Muscle layer of colon (tissue), 2 donors: ENCODE measurements around the gene TYR.
"Not testable (repeated sequence)": the region's sequence is repeated elsewhere in the genome, so short reads cannot be mapped to it uniquely, and the experiment has no call there.

ENCODE experiments used
- H3K27ac ChIP-seq: one replicate; pipeline ENCODE4 v1.7.0; 2013; ENCODE audit warnings: low read depth, mild to moderate bottlenecking, low read length, moderate library complexity
- H3K27me3 ChIP-seq, 2 donors: one replicate each; pipeline ENCODE4 v1.7.0; 2013; ENCODE audit warnings: low read length in 2 of 2, mild to moderate bottlenecking in 2 of 2; ENCODE audit not compliant: insufficient read depth in 2 of 2, control insufficient read depth in 1 of 2
- H3K36me3 ChIP-seq: one replicate; pipeline ENCODE4 v1.7.0; 2013; ENCODE audit warnings: mild to moderate bottlenecking, low read length; ENCODE audit not compliant: insufficient read depth
- H3K4me1 ChIP-seq: one replicate; pipeline ENCODE4 v1.7.0; 2013; ENCODE audit warnings: mild to moderate bottlenecking, low read length; ENCODE audit not compliant: insufficient read depth
- H3K4me3 ChIP-seq, 2 donors: one replicate each; pipeline ENCODE4 v1.7.0; 2013; ENCODE audit warnings: low read length in 2 of 2, low read depth in 1 of 2, mild to moderate bottlenecking in 1 of 2, moderate library complexity in 1 of 2
- H3K9ac ChIP-seq: one replicate; pipeline ENCODE4 v1.7.0; 2013; ENCODE audit warnings: low read length
- H3K9me3 ChIP-seq: one replicate; pipeline ENCODE4 v1.7.0; 2013; ENCODE audit warnings: mild to moderate bottlenecking, low read length
- donor health status: abdominal sarcoma.
- donor health status: Adenocarcinoma of cecum.

Gene TYR

GRCh38 chr11:89321401-89321800, 143.7 kb downstream of the TYR start:
- H3K9ac ChIP-seq = no peak overlapping the region
- H3K27me3 ChIP-seq = no peaks in the 10 kb centered on the region
- H3K4me3 ChIP-seq = no peak overlapping the region
- H3K4me1 ChIP-seq = no peaks in the 10 kb centered on the region
- no peak overlapping the region for H3K27ac ChIP-seq
- no peaks in the 10 kb centered on the region for H3K36me3 ChIP-seq
- H3K9me3 ChIP-seq = no peaks in the 10 kb centered on the region

DNA sequence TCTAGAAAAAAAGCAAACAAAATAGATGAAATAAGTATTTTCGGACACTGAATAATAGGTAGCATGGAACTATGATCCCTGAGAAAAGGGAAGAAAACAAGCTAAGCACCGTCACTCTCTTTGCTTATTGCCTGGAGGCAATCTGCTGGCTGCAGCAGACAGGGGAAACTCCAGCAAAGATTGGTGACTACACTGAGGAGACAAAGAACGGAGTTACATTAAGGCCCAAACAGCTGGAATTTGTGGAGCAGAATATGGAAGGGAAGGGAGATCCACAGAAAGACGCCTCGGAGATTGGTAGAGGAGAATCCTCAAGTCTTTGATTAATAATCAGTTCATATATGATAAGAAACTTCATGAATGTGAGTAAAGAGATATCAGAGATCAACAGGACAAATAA, 150.2 kb downstream of the TYR start:
- H3K9ac ChIP-seq = no peak overlapping the region
- H3K36me3 ChIP-seq = no peaks in the 10 kb centered on the region
- H3K9me3 ChIP-seq = no peaks in the 10 kb centered on the region
- H3K27ac ChIP-seq = no peak overlapping the region
- no peaks in the 10 kb centered on the region for H3K27me3 ChIP-seq
- H3K4me3 ChIP-seq = no peak overlapping the region
- no peaks in the 10 kb centered on the region for H3K4me1 ChIP-seq

GRCh38 chr11:89331940-89332339, 154.3 kb downstream of the TYR start:
- H3K9me3 ChIP-seq, H3K27ac ChIP-seq, H3K36me3 ChIP-seq, H3K4me1 ChIP-seq, H3K27me3 ChIP-seq, H3K9ac ChIP-seq, H3K4me3 ChIP-seq: not testable (repeated sequence)

DNA sequence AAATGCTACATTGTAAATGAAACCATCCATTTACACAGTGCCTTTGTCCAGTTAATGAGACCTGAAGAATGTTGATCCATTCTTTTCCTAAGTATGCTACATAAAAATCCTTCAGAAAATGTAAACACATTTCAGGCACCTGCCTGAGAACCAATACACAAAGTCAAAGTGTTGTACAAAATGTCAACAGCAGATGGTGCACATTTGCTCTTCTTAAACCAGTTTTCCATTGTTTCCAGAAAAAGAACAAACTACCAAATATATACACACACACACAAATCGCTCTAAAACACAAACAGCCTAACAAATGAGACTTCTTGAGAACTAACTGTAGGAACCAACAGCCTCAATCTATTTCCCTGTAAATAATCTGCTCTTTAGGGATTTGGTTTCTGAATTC, 156.0 kb downstream of the TYR start:
- not testable (repeated sequence) for H3K4me3 ChIP-seq, H3K27ac ChIP-seq, H3K36me3 ChIP-seq, H3K4me1 ChIP-seq, H3K9me3 ChIP-seq, H3K9ac ChIP-seq, H3K27me3 ChIP-seq

DNA sequence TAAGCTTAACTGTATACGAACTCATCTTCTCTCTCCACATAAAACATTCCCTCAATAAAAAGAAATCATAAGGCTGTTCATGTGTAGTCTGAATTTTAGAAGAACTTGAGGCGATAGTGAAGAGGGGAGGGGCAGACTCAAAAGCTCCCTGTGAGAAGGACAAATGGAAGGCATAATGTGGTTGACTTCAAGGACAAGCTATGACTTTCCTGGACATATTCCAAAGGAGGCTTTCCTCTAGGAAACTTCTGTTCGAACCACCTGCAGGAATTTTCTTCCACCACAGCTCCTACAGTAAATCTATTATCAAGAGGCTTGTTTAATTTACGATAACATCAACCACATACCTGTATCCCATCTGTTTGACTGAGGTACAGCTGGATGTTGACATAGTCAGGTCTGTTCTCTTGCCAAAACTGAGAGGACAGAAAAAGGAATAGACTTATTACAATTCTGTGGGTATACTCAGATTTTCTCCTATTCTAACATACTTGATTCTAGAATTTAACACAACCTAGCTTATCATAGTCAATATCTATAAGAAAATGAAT, 159.5 kb downstream of the TYR start:
- not testable (repeated sequence) for H3K4me3 ChIP-seq, H3K27ac ChIP-seq

DNA sequence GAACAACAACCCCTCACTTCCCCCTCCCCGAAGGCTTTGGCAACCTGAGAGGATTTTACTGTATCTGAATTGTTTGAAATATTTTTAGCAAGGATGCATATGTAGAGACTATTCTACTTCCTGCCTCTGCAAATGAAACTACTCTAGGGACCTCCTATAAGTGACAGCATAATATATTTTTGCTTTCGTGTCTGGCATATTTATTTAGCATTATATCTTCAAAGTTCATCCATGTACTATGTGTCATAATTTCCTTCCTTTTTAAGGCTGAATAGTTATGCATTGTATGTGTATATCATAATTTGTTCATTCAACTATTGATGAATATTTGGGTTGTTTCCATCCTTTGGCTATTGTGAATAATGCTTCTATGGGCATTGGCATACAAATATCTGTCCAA, 160.4 kb downstream of the TYR start:
- not testable (repeated sequence) for H3K36me3 ChIP-seq, H3K4me1 ChIP-seq, H3K27me3 ChIP-seq, H3K9me3 ChIP-seq, H3K4me3 ChIP-seq, H3K9ac ChIP-seq, H3K27ac ChIP-seq

More for the DNA sequence above, 159.5 kb downstream of the TYR start:
- not testable (repeated sequence) for H3K9ac ChIP-seq, H3K27me3 ChIP-seq, H3K9me3 ChIP-seq, H3K4me1 ChIP-seq, H3K36me3 ChIP-seq

- not testable (repeated sequence) for H3K27ac ChIP-seq, H3K27me3 ChIP-seq, H3K4me3 ChIP-seq, H3K9ac ChIP-seq, H3K9me3 ChIP-seq, H3K36me3 ChIP-seq, H3K4me1 ChIP-seq
Measured at GRCh38 chr11:89340450-89340849, 162.8 kb downstream of the TYR start.

DNA sequence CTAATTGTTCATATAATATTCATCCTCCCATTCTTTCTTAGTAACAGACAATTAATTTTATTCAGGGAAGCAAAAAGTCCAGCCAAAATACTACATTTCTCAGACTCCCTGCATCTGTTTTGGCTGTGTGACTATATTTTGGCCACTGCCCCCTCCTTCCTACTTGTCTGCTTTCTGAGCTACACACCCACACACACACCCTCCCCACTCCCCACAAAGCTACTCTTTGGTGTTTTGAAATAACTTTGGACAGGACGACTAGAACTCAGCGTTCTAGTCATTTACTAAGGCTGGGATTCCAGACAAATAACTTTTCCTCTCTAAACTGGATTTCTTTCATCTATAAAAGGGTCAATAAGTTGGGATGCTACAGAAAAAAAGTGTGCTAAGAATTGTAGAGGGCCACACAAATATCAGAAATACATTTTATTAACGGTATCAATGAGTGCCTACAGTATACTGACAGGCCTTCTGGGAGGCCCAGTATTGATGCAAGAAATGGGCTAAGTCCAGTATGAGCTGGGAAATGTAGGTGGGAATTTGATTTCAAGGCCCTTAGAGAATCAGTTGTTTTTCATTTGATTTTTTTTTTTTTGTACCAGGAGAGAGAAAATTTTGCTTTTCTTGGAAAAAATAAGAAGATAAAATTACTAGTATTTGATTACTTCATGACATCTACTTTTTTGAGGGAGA, 165.4 kb downstream of the TYR start:
- H3K36me3 ChIP-seq, H3K27me3 ChIP-seq, H3K9me3 ChIP-seq, H3K9ac ChIP-seq, H3K27ac ChIP-seq, H3K4me1 ChIP-seq, H3K4me3 ChIP-seq: not testable (repeated sequence)
